NCI-H748 (cell line): ENCODE data around the gene ADIRF.
"Not testable (repeated sequence)": the region's sequence is repeated elsewhere in the genome, so short reads cannot be mapped to it uniquely, and the experiment has no call there.

ENCODE experiments used
- DNase-seq: peaks from one replicate; lab custom pipeline; 2025; ENCODE audit not compliant: unreplicated experiment; lab: John Stamatoyannopoulos, UW

ADIRF gene

DNA sequence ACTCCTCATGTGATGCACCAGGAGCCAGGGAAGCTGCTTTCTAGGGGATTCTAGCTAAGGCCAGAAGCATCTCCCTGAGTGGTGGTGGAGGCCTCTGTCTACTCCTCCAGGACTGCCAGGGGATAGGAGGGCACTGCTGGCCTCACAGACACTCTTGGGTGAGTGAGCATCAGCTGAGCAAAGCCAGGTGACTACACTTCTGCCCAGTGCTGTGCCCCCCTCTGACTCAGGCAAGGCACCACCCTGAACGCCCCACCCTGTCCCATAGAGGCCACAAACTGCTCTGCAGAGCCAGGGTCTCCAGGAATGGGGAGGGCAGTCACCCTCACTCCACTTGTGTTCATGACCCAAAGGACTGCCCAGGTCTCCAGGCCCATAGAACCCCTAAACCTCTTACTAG is 51.2 kb downstream of the ADIRF start:
- DNase-seq, result not testable (repeated sequence)

DNA sequence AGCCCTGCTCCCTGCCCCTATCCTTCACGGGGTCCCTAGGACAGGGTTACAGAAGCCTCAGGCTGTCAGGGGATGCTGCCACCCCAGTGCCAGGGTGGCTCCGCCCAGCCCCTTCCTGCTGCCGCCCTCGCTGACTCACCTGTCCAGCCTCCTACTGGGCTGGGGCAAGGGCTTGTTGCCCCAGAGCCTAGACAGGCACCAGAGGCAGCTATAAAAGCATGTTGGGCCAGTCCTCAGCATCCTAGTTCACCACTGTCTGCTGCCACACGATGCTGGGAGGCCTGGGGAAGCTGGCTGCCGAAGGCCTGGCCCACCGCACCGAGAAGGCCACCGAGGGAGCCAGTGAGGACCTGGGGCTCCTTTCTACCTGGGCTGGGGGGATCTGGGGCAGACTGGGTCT is 51.8 kb downstream of the ADIRF start, which contains the start of gene FAM25A:
TSS of gene FAM25A (plus strand) at position 239 of the 400 bp plus-strand sequence. CDS start at position 270, 31 bp downstream.
- DNase-seq, result not testable (repeated sequence)
